Hippocampal formation (tissue), 2 donors: ENCODE measurements around the gene PPFIA1.

Experiments used
- DNase-seq, 2 donors: peaks; one replicate each; lab custom pipeline; 2025; lab: John Stamatoyannopoulos, UW

PPFIA1 gene

DNA sequence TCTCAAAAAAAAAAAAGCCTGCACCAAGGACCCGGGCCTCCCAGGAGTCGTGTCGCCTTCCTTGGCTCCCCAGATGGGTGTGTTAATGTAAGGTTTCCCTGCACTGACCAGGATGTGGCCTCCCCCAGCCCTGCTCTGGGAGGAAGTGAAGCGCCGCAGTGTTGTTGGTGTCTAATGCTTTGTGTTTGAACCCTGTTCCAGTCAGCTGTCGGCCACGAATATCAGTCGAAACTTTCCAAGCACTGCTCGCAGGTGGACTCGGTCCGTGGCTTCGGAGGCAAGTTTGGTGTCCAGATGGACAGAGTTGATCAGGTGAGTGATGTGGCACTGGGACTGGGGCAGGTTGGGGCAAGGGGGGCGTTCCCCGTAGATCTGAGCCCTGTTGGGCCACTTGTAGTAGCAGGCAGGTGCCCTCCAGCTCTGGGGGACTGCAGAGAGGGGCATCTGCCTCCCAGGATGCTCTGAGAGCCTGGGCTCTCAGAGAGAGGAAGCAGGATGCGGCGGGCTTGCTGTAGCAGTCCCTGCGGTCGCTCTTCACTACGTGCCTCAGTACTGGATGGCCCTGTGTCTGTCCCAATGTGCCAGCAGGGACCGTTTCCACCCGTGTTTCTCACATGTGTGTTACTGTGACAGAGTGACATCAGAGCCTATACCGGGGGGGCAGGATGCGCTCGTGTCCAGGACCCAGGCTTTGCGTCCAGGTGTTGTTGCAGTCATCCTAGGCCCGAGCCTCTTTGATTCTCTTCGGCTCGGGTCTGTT lies 144.0 kb downstream of the PPFIA1 start:
- no peak for DNase-seq

DNA sequence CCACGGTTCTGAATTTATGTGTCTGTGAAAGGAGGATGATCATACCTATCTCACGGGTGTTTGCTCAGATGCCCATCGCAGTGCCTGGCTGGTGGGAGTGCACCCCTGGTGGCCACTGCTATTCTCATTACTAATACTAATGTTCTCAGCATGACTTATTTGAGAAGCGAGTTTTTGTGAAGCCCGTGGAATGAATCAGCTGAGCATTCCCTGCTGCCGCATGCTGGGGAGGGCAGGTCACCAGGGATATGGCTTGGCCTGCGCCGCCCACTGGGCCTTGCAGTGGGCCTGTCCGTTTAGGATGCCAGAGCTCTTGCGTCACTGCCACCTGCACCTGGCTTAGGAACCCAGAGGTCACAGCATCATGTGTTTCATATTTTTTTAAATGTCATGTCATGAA lies 144.7 kb downstream of the PPFIA1 start:
- DNase-seq, result no peak

DNA sequence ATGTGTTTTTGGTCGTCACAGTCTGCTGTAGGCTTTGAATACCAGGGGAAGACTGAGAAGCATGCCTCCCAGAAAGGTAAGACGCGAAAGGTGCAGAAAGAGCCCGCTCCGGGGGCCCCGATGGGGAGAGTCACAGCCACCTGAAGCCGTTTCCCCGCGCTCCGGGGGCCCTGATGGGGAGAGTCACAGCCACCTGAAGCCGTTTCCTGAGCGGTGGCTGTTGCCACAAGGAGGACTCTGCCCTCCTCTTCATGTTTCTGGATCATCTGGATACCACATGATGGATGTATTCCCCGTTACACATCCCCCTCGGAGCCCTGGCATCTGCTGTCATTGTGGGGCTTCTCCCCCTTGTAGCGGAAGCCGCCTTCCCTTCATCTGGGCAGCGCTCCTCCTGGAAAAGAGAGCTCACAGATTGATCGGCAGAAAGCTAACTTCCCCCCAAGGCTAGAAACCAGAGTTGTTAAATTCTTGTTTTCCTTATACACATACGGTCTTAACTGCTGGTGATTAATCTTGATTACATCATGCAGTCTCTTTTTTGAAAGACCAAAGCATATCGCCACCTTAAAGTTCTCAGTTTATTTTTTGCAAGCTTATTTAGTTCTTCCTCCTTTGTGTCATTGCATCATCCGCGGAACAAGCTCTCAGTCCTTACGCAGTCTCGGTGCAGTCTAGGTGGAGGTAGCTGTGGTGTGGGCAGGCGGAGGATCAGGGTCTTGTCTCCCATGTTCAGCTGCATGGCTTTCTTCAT lies 145.3 kb downstream of the PPFIA1 start:
- DNase-seq, result no peak

DNA sequence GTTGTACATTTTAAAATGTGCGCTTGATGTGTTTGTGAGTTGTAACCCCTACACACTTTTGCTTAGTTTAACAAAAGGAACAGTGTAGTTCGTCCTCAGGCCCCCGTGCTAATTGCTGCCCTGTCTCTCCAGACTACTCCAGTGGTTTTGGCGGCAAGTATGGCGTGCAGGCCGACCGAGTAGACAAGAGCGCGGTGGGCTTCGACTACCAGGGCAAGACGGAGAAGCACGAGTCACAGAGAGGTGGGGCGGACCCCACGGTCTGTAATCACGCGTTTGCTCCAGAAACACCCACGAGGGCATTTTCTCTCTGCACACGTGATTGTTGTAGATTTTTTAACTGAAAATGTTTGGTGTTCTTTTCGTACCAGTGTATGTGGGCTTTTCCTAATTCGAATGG lies 146.4 kb downstream of the PPFIA1 start:
- DNase-seq, result no peak

DNA sequence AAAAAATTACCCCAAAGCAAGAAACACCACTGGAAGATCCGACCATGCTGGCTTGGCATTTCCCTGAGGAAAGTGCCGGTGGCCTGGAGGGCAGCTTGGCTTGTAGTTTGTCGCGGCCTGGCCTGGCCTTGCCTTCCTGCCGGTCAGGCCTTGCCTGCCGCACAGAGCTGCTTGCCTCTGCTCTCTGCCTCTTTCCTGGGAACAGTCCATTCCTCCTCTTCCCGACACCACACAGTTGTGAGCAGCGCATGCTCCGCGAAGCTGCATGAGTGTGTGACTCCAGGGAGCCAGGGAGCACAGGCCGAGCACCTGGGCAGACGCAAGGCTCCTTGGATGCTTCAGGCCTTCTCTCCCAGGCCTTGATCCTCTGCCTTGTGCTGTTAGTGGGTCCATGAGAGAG lies 147.6 kb downstream of the PPFIA1 start:
- no peak for DNase-seq

DNA sequence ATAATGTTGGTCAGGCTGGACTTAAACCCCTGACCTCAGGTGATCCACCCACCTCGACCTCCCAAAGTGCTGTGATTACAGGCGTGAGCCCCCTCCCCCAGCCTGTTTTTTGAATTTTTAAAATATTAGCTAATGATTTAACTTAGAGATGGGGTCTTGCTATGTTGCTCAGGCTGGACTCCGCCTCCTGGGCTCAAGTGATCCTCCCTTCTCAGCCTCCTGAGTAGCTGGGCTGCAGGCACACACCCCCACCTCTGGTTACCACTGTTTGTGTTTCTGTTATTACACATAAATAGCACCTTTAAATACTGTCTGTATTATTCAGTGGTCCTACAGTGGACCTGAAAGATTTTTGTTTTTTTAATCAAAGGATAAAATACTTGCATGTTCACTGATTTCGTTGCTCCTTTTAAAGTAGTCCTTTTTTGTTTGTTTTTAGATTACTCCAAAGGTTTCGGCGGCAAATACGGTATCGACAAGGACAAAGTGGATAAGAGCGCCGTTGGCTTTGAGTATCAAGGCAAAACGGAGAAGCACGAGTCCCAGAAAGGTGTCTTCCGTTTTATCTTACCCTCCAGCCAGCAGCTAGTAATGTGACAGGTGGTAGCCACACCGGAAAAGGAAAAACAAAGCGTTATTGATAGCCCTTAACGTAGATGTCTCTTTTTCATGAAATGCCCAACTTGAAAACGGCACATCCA lies 149.0 kb downstream of the PPFIA1 start:
- no peak for DNase-seq

DNA sequence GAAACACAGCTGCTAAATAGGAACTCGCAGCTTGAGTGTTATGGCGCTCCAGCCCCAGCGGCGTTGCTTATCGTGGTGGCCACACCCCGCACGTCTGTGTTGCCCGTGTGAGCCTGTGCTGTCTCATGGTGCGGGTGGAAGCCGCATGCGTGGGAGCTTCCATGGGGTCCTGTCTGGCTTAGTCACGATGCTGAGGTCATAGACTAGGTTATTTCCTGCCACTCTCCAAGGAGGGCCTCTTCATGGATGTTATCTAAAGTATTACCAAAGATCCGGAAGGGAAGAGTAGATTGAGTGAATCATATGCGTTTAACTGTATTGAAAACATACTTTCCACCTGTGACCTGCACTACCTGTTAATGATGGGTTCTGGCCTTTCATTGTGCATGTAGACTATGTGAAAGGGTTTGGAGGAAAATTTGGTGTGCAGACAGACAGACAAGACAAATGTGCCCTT lies 149.5 kb downstream of the PPFIA1 start:
- no peak for DNase-seq

DNA sequence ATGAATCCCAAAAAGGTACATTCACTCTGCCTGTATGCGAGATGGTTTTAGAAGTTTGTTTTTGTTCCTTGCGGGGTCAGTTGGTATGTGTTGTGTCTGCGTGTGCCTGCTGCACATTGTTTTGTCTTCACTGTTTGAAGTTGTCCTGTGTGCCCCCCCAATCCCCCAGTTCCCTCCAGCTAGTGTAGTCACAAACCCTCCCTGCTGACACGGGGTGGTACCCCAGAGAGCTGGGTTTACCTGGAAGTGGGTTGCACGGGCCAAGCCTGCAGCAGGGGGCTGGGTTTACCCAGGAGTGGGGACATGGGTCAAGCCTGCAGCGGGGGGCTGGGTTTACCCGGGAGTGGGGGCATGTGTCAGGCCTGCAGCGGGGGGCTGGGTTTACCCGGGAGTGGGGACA lies 150.0 kb downstream of the PPFIA1 start:
- DNase-seq, result no peak

DNA sequence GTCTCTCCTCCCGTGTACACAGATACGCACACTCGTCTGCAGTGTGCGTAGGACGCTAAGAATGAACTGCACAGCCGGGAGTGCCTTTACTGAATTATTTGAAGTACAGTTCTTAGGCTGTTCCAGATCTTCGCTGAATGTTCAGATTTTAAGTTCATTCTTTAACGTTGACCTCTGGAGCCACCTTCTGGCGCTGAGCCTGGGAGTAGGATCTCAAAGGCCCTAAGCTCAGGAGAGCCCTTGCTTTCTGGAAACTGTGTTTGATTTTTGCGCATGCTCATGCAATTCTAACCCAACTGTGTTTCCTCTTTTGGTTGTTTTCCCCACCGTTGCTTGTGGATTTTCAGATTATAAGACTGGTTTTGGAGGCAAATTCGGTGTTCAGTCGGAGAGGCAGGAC lies 150.6 kb downstream of the PPFIA1 start:
- no peak for DNase-seq

DNA sequence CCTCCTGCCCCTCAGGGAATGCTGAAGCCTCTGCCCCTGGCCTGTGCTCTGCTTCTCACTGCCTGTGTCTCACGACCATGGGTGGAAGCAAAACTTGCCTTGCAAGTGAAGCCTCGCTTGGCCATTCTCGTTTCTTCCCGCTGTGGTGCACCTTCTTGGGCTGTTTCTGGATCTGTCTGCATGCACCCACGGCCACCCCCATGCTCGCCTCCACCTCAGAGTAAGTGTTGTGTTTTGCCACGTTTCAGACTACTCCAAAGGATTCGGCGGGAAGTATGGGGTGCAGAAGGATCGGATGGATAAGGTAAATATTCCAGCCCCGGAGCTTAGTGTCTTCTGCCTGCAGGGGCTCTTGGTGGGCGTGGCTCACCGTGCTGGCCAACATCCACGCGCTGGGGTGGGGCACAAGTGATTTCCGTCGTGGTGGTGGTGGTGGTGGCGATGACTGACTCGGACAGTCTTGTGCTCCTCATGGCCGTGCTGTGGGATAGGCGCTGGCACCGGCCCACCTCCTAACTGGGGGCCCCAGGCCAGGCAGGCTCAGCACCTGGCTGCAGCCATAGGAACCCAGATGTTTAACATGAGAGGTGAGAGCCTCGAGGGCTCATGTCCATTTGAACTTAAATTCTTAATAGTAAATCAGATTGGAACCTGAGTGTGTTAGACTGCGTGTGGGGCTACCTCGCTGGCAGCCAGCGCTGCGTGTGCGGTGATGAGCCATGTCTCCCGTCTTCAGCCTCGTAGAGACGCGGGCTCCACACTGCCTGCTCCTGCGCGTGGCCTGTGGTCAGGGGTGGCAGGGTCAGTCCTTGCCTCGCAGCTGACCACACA lies 152.4 kb downstream of the PPFIA1 start:
- no peak for DNase-seq

DNA sequence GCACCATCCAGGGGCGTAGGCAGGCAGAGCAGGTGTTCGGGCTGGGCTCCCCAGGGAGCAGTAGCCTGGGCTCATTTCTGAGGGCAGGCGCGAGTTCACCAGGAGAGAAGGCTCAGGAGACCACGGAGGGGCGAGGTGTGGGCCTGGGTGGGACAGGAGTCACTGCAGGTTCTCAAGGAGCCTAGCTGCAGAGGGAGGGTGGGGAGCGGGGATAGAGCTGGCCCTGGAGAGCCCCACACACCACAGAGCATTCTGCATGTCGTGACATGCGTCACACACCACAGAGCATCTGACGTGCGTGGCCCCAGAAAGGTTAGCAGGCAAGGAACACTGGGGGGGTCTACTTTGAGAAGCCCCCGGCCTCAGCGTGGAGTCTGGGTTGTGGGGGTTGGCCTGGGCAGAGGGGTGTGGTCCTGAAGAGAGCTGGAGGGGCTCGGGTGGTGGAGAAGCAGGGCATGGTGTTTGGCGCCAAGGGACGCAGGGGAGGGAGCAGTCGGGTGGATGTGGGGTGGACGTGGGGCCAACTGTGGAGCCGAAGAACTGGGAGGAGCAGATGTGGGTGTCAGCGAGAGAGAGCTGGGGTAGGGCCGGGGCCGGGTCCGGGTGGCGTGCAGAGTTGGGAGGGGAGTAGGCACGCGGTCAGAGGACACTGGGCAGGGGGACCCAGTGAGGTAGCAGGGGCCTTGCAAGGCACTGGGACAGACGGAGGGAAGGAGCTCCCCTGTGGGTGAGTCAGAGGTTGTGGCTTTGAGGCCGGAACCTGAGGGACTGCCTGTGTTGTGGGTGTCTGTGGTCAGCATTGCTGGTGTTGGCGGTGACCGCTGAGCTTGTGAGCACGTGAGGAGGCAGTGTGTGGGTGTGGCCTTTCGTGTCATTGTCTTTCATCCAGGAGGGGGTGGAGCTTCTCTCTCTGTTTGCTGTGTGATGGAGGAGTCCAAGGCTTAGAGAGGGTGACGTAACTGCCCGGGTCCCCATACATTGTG lies 153.3 kb downstream of the PPFIA1 start:
- DNase-seq, result no peak

DNA sequence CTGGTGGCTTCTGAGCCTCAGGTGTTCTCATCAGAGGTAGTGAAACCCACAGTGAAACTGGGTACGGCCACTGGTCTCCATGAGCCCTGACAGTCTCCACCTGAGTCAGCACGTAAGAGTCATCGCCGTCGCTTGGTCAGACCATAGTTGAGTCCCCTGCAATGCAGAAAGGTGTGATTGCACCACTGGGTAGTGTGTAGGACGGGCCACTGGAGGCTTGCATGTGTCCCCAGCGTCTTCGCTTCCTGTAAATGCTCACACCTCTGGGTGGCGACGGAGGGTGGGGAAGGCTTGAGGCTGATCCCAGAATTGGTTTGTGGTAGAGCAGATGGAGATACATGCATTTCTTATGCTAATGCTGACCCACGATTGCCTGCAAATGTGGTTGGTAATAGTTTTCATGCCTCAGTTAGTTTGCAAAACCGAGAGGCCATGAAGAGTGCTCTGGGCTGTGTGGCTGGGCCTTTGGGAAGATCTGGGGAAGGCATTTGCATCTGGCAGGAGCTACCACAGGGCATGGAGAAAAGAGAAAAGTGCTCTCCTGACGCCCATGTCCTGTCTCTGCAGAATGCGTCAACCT lies 154.4 kb downstream of the PPFIA1 start:
- DNase-seq, result no peak

DNA sequence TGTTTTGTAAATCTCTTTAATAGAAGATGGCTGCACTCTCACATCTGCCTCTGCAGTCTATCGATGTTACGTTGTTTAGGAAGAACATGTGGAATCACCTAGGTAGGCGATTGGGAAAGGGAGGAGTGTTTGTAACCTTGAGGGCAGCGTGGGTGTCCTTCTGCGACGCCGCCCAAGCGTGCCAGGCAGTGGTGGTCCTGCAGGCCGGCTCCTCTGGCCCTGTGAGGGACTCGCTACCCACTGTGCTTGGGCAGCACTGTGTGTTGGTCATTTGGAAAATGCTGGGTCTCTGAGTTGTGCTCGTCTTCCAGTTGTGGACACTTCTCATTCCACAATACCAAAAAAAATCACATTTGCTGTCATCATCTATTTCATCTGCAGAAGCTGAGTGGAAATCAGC lies 156.9 kb downstream of the PPFIA1 start:
- no peak for DNase-seq

DNA sequence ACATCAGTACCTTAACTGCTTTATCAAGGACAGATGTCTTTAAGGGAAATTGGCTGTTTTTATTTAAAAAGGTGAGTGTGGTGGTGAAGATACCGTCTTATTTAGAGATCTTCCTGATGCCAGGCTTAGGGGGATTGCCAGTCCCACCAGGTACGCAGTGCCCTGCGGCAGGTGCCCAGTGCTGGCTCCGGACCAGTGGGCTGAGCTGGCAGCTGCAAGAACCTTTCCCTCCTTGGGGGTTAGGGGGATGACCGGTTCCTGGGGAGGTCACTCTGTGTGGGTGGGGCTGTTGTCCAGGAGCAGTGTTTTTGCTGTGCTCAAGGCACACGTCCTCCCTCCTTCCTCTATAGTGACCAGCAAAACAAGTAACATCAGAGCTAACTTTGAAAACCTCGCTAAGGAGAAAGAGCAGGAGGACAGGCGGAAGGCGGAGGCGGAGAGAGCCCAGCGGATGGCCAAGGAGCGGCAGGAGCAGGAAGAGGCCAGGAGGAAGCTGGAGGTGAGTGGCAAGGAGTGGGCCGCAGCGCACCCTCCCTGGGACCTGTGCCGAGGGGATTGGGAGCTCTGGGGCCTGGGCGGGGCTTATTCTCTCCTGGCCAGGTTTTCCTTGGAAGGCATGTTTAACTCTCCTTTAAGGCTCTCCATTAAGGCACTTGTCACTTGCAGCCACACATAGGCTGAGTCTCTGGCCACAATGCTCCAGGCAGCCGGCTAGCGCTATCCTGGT lies 158.4 kb downstream of the PPFIA1 start:
- no peak for DNase-seq

DNA sequence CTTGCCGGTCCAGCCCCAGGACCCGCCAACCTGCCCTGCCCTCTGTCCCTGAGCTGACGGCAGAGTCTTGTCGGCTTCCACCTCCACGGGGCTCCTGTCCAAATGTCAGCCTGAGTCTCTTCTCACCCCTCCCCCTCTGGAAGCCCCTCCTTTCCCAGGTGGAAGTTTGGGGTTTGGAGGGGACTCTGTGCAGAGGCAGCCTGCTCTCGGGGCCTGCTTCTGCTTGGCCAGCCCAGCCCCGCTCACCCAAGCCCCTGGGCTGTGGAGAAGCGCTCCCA lies 158.9 kb downstream of the PPFIA1 start:
- DNase-seq, result no peak

DNA sequence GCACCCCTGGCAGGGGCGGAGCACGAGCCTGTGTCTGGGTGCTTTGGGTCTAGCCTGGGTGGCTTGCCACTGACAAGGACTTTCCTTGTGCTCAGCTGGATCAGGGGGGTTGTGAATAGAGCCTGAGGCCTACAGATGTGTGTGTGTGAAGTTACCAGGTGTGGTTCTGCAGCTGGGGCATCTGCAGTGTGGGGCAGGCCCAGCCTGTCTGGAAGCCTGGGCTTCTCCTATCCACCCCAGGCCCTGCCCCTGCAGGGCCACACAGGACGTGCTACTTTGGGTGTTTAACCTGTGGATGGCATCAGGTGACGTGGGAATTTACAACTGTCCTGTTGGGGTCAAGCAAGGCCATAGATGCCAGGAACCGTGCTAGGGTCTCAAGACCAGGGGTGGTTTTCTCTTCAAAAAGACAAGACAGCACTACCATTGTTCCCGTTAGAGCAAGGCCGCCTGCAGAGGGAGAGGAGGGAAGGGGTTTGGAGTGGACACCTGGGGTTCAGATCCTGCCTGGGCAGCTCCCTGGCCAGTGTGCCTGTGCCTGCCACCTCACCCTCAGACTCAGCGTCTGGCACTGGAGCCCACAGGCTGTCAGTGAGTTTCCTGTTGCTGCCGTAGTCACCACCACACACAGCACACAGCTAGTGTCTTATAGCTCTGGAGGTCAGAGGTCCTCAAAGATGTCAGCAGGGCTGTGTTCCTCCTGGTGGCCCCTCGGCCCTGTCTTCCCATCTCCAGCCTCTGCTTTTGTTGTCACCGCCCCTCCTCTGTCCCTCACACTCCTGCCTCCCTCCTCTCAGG lies 159.4 kb downstream of the PPFIA1 start:
- DNase-seq, result no peak

DNA sequence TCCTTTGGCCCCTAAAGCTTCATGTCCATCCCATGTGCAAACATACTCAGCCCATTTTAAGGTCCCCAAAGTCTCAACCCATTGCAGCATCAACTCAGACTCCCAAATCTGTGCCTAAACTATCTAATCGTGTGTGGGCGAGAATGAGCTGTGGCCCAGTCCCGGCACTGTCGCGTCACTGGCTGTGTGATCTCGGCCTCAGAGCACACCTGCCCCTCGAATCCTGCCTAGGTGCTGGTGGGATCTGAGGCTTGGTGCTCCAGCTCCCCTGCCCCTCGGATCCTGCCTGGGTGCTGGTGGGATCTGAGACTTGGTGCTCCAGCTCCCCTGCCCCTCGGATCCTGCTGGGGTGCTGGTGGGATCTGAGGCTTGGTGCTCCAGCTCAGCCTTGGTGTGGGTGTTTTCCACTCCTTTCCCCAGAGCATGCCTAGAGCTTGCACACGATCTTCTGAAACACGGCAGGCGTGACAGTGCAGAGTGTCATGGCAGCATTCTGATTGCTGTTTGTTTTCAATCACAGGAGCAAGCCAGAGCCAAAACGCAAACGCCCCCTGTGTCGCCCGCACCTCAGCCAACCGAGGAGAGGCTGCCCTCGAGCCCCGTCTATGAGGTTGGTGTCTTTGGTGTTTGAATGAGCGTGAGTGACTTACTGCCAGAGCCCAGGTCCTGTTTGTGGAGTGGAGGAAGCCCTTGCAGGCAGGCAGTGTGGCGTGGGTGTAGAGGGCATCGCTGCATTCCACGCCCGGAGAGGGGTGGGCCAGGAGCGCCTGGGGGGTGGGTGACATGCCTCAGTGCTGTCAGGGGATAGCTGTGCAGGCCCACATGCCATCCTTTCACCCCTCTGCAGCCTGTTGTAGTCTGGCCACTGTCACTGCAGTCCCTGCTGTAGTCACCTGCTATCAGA lies 160.4 kb downstream of the PPFIA1 start:
- DNase-seq, result no peak

DNA sequence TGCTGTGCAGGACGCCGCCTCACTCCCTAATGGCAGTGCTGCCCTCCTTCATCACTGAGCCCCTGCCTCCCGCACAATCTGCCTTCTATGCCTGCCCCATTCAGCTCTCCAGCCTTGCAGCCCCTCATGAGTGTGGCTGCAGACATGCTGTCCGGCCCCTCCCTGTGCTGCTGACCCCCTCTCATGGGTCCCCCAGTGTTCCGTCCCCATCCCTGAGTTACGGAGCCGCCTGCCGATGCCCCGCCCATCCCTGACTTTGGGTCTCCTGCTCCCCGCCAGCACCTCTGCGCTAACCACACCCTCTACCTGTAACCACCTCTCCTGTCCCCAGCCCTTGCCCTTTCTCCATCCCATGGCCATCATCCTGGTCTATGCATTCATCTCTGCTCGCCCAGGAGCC lies 161.1 kb downstream of the PPFIA1 start:
- DNase-seq, result no peak
